ENCODE data around the gene RNF4.
"Not testable (repeated sequence)": the region's sequence is repeated elsewhere in the genome, so short reads cannot be mapped to it uniquely, and the experiment has no call there.

The RNF4 gene

GRCh38 chr4:2510351-2511259, 41.7 kb downstream of the RNF4 start:
- TF ChIP-seq CTCF (IDR thresholded peaks at IDR 0.05; ENCODE audit: low read depth, low read length, missing control alignments): no peak
- no peak for DNase-seq (ENCODE audit: low read depth)

GRCh38 chr4:2511645-2512131, 42.8 kb downstream of the RNF4 start:
- no peak for DNase-seq (ENCODE audit: low read depth)
- no peak overlapping the region for H3K4me3 ChIP-seq (ENCODE audit: low read depth, low read length)
- no peak for TF ChIP-seq CTCF (IDR thresholded peaks at IDR 0.05; ENCODE audit: low read depth, low read length, missing control alignments)

More at GRCh38 chr4:2510351-2511259, 41.7 kb downstream of the RNF4 start:
- no peak overlapping the region for H3K4me3 ChIP-seq (ENCODE audit: low read depth, low read length)

- no peak for TF ChIP-seq CTCF (IDR thresholded peaks at IDR 0.05; ENCODE audit: low read depth, low read length, missing control alignments)
- H3K4me3 ChIP-seq (ENCODE audit: low read depth, low read length): no peak overlapping the region
- DNase-seq (ENCODE audit: low read depth): no peak
Observed at GRCh38 chr4:2512396-2513135, 43.7 kb downstream of the RNF4 start.

- not testable (repeated sequence) for H3K4me3 ChIP-seq (ENCODE audit: low read depth, low read length); DNase-seq (ENCODE audit: low read depth)
Observed at GRCh38 chr4:2514193-2514592, 45.3 kb downstream of the RNF4 start.

GRCh38 chr4:2514944-2515343, 46.0 kb downstream of the RNF4 start:
- H3K4me3 ChIP-seq (ENCODE audit: low read depth, low read length); DNase-seq (ENCODE audit: low read depth): not testable (repeated sequence)

GRCh38 chr4:2515830-2516550, 47.1 kb downstream of the RNF4 start:
- no peak for DNase-seq (ENCODE audit: low read depth)
- TF ChIP-seq CTCF (IDR thresholded peaks at IDR 0.05; ENCODE audit: low read depth, low read length, missing control alignments): no peak
- H3K4me3 ChIP-seq (ENCODE audit: low read depth, low read length): no peak overlapping the region

GRCh38 chr4:2516635-2517034, 47.7 kb downstream of the RNF4 start:
- TF ChIP-seq CTCF (IDR thresholded peaks at IDR 0.05; ENCODE audit: low read depth, low read length, missing control alignments): no peak
- H3K4me3 ChIP-seq (ENCODE audit: low read depth, low read length): no peak overlapping the region
- DNase-seq (ENCODE audit: low read depth): no peak

Measured in GM12864 (cell line).